ENCODE measurements around the gene HBZ. TPM values are rescaled to one million over a fixed set of nuclear protein-coding genes. Genes with fewer than 3 reads are reported as not detected.
"Not testable (repeated sequence)": the region's sequence is repeated elsewhere in the genome, so short reads cannot be mapped to it uniquely, and the experiment has no call there.

The HBZ gene
- total RNA-seq, 1 donor from 2014 or later, result not detected

DNA sequence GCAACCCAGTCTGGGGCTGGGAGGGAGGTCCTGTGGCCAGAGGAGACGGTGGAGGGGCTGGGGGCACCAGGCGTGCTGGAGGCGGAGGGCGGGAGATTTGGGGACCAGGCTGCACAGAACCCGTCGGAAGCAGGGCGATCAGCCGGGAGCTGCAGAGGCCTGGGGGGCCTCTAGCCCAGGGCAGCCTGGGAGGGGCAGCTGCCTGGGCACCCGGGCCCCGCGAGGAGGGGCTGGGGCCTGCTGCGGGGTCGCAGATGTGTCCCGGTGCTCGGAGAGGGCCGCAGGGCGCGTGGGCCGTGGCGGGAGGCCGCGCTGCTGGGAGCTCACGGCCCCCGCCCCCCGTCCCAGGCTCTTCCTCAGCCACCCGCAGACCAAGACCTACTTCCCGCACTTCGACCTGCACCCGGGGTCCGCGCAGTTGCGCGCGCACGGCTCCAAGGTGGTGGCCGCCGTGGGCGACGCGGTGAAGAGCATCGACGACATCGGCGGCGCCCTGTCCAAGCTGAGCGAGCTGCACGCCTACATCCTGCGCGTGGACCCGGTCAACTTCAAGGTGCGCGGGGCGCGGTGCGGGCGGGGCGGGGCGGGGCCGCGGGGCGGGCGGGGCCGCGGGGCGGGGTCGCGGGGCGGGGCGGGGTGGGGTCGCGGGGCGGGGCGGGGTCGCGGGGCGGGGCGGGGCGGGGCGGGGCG, 11.8 kb downstream of the HBZ start:
- not testable (repeated sequence) for DNase-seq (ENCODE audit: low read depth in 2 of 2)

DNA sequence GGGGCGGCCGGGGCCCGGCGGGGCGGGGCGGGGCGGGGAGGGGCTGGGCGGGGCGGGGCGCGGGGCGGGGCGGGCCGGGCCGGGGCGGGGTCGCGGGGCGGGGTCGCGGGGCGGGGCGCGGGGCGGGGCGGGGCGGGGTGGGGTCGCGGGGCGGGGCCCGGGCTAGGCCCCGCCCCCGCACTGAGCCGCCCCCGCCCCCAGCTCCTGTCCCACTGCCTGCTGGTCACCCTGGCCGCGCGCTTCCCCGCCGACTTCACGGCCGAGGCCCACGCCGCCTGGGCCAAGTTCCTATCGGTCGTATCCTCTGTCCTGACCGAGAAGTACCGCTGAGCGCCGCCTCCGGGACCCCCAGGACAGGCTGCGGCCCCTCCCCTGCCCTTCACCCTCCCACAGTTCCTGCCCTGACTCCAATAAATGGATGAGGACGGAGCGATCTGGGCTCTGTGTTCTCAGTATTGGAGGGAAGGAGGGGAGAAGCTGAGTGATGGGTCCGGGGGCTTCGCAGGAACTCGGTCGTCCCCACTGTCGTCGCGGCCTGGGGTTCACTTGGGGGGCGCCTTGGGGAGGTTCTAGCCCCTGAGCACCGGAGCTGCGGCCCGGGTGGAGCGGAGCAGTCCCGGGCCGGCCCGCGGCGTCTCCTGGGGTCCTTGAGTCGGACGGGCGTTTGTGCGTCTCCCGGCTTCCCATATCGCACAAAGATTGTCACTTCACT, 12.5 kb downstream of the HBZ start:
- no peak for DNase-seq (ENCODE audit: low read depth in 2 of 2)

DNA sequence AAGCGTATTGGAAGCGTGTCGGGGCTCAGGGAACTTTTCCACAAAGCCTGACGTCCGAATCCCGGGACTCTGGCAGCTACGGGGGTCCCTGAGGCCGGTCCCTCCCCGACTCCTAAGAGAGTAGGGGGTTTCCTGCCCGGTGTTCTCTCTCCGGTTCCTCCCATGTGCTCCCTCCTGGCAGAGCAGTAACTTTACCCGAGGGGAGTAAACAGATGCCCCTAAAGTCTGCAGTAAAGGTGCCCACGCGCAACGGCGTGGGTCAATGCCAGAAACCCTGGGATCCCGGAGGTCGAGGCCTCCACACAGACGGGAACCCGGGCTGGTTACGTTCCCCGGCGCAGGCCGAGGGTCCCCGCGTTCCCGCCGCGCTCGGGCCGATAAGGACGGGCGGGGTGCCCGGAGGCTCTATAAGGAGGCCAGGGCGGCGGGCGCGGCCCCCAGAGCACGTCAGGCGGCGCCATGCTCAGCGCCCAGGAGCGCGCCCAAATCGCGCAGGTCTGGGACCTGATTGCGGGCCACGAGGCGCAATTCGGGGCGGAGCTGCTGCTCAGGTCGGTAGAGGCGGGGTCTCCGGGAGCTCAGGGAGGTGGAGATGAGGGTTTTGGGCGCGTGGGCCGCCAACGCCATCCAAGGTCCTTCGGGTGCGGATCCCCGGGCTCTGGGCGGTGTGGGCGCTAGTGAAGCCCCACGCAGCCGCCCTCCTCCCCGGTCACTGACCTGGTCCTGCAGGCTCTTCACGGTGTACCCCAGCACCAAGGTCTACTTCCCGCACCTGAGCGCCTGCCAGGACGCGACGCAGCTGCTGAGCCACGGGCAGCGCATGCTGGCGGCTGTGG, 13.3 kb downstream of the HBZ start, which contains the start of gene HBM:
TSS of gene HBM (plus strand) at position 440 of the 836 bp plus-strand sequence. CDS start at position 460, 20 bp downstream.
- DNase-seq (ENCODE audit: low read depth in 2 of 2), result no peak

DNA sequence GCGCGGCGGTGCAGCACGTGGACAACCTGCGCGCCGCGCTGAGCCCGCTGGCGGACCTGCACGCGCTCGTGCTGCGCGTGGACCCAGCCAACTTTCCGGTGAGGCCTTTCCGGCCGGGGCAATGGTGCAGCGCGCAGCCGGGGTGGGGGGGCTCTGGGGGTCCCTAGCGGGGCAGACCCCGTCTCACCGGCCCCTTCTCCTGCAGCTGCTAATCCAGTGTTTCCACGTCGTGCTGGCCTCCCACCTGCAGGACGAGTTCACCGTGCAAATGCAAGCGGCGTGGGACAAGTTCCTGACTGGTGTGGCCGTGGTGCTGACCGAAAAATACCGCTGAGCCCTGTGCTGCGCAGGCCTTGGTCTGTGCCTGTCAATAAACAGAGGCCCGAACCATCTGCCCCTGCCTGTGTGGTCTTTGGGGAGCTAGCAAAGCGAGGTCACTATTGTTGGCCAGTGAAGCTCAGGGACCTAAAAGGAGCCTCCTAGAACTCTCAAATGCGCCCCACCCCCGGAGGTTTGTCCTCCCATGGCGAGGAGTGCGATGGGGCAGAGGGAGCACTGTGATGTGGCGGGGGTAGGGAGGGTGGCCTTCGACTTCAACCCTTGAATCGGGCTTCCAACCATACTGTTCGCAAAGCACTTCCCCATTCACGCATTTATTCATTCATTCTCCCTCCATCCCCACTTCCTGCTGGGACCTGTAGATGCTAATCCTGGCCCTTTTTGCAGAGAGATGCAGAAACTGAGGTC, 14.1 kb downstream of the HBZ start:
- no peak for DNase-seq (ENCODE audit: low read depth in 2 of 2)

DNA sequence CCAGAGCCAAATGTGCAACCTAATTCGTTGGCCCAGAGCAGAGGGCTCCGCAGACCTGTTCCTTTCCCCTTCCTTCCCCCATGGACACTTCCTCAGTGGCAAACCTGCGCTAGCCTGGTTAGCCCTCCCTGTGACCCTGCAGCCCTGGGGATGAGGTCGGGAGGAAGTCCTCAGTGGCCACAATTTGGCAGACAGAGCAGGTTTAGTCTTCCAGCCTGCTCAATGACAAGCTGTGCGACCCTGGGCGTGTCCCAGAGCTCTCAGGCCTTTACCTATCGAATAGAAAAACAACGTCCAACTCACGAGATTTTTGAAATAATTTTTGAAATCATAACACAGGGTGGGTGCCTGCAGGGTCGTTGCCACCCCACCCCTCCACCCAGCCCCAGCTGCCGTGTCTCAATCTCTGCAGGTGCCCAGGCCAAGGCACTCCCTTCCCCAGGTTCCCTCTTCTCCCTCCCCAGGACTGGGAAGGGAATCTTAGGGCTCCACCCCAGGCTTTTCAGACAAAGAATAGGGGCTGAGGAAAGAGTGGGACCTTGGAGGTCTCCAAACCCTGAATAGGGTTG, 14.8 kb downstream of the HBZ start:
- no peak for DNase-seq (ENCODE audit: low read depth in 2 of 2)

DNA sequence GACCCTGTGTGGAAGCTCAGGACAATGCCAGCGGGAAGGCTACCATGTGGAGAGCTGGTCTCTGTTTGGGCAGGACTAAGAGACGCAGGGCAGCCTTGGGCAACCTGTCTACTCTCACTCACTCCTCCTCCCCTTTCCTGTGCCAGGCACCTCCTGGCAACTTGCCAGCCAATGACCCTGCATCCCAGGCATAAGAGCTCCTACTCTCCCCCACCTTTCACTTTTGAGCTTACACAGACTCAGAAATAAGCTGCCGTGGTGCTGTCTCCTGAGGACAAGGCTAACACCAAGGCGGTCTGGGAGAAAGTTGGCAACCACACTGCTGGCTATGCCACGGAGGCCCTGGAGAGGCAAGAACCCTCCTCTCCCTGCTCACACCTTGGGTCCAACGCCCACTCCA, 16.0 kb downstream of the HBZ start:
- DNase-seq (ENCODE audit: low read depth in 2 of 2), result no peak

DNA sequence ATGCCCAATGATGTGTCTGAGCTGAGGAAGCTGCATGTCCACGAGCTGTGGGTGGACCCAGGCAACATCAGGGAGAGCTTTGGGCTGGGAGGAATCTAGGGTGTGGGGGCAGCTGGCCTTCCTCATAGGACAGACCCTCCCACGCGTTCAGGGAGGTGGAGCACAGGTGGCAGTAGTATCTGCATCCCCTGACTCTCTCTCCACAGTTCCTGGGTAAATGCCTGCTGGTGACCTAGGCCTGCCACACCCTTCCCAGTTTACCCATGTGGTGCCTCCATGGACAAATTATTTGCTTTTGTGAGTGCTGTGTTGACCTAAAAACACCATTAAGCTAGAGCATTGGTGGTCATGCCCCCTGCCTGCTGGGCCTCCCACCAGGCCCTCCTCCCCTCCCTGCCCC, 16.6 kb downstream of the HBZ start:
- no peak for DNase-seq (ENCODE audit: low read depth in 2 of 2)

DNA sequence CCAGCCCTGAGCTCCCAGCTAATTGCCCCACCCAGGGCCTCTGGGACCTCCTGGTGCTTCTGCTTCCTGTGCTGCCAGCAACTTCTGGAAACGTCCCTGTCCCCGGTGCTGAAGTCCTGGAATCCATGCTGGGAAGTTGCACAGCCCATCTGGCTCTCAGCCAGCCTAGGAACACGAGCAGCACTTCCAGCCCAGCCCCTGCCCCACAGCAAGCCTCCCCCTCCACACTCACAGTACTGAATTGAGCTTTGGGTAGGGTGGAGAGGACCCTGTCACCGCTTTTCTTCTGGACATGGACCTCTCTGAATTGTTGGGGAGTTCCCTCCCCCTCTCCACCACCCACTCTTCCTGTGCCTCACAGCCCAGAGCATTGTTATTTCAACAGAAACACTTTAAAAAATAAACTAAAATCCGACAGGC, 17.7 kb downstream of the HBZ start:
- peak; percentile 20 to 47 for DNase-seq (ENCODE audit: low read depth in 2 of 2)

DNA sequence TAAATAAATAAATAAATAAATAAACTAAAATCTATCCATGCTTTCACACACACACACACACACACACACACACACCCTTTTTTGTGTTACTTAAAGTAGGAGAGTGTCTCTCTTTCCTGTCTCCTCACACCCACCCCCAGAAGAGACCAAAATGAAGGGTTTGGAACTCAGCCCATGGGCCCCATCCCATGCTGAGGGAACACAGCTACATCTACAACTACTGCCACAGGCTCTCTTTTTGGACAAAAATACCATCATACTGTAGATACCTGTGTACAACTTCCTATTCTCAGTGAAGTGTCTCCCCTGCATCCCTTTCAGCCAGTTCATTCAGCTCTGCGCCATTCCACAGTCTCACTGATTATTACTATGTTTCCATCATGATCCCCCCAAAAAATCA, 18.3 kb downstream of the HBZ start:
- DNase-seq (ENCODE audit: low read depth in 2 of 2), result no peak

DNA sequence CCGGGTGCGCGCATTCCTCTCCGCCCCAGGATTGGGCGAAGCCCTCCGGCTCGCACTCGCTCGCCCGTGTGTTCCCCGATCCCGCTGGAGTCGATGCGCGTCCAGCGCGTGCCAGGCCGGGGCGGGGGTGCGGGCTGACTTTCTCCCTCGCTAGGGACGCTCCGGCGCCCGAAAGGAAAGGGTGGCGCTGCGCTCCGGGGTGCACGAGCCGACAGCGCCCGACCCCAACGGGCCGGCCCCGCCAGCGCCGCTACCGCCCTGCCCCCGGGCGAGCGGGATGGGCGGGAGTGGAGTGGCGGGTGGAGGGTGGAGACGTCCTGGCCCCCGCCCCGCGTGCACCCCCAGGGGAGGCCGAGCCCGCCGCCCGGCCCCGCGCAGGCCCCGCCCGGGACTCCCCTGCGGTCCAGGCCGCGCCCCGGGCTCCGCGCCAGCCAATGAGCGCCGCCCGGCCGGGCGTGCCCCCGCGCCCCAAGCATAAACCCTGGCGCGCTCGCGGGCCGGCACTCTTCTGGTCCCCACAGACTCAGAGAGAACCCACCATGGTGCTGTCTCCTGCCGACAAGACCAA, 20.0 kb downstream of the HBZ start, which contains the start of gene HBA2:
TSS of gene HBA2 (plus strand) at position 503 of the 568 bp plus-strand sequence. CDS start at position 540, 37 bp downstream.
- DNase-seq (ENCODE audit: low read depth in 2 of 2), result not testable (repeated sequence)

DNA sequence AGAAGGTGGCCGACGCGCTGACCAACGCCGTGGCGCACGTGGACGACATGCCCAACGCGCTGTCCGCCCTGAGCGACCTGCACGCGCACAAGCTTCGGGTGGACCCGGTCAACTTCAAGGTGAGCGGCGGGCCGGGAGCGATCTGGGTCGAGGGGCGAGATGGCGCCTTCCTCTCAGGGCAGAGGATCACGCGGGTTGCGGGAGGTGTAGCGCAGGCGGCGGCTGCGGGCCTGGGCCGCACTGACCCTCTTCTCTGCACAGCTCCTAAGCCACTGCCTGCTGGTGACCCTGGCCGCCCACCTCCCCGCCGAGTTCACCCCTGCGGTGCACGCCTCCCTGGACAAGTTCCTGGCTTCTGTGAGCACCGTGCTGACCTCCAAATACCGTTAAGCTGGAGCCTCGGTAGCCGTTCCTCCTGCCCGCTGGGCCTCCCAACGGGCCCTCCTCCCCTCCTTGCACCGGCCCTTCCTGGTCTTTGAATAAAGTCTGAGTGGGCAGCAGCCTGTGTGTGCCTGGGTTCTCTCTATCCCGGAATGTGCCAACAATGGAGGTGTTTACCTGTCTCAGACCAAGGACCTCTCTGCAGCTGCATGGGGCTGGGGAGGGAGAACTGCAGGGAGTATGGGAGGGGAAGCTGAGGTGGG, 20.9 kb downstream of the HBZ start:
- DNase-seq (ENCODE audit: low read depth in 2 of 2), result not testable (repeated sequence)

DNA sequence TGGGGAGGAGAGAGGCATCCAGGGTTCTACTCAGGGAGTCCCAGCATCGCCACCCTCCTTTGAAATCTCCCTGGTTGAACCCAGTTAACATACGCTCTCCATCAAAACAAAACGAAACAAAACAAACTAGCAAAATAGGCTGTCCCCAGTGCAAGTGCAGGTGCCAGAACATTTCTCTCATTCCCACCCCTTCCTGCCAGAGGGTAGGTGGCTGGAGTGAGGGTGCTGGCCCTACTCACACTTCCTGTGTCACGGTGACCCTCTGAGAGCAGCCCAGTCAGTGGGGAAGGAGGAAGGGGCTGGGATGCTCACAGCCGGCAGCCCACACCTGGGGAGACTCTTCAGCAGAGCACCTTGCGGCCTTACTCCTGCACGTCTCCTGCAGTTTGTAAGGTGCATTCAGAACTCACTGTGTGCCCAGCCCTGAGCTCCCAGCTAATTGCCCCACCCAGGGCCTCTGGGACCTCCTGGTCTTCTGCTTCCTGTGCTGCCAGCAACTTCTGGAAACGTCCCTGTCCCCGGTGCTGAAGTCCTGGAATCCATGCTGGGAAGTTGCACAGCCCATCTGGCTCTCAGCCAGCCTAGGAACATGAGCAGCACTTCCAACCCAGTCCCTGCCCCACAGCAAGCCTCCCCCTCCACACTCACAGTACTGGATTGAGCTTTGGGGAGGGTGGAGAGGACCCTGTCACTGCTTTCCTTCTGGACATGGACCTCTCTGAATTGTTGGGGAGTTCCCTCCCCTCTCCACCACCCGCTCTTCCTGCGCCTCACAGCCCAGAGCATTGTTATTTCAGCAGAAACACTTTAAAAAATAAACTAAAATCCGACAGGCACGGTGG, 21.7 kb downstream of the HBZ start:
- DNase-seq (ENCODE audit: low read depth in 2 of 2), result peak; percentile 16 to 51

DNA sequence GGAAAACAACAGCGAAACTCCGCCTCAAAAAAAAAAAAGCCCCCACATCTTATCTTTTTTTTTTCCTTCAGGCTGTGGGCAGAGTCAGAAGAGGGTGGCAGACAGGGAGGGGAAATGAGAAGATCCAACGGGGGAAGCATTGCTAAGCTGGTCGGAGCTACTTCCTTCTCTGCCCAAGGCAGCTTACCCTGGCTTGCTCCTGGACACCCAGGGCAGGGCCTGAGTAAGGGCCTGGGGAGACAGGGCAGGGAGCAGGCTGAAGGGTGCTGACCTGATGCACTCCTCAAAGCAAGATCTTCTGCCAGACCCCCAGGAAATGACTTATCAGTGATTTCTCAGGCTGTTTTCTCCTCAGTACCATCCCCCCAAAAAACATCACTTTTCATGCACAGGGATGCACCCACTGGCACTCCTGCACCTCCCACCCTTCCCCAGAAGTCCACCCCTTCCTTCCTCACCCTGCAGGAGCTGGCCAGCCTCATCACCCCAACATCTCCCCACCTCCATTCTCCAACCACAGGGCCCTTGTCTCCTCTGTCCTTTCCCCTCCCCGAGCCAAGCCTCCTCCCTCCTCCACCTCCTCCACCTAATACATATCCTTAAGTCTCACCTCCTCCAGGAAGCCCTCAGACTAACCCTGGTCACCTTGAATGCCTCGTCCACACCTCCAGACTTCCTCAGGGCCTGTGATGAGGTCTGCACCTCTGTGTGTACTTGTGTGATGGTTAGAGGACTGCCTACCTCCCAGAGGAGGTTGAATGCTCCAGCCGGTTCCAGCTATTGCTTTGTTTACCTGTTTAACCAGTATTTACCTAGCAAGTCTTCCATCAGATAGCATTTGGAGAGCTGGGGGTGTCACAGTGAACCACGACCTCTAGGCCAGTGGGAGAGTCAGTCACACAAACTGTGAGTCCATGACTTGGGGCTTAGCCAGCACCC, 22.8 kb downstream of the HBZ start:
- no peak for DNase-seq (ENCODE audit: low read depth in 2 of 2)

DNA sequence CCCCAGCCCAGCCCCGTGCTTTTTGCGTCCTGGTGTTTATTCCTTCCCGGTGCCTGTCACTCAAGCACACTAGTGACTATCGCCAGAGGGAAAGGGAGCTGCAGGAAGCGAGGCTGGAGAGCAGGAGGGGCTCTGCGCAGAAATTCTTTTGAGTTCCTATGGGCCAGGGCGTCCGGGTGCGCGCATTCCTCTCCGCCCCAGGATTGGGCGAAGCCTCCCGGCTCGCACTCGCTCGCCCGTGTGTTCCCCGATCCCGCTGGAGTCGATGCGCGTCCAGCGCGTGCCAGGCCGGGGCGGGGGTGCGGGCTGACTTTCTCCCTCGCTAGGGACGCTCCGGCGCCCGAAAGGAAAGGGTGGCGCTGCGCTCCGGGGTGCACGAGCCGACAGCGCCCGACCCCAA, 23.6 kb downstream of the HBZ start:
- DNase-seq (ENCODE audit: low read depth in 2 of 2), result not testable (repeated sequence)

DNA sequence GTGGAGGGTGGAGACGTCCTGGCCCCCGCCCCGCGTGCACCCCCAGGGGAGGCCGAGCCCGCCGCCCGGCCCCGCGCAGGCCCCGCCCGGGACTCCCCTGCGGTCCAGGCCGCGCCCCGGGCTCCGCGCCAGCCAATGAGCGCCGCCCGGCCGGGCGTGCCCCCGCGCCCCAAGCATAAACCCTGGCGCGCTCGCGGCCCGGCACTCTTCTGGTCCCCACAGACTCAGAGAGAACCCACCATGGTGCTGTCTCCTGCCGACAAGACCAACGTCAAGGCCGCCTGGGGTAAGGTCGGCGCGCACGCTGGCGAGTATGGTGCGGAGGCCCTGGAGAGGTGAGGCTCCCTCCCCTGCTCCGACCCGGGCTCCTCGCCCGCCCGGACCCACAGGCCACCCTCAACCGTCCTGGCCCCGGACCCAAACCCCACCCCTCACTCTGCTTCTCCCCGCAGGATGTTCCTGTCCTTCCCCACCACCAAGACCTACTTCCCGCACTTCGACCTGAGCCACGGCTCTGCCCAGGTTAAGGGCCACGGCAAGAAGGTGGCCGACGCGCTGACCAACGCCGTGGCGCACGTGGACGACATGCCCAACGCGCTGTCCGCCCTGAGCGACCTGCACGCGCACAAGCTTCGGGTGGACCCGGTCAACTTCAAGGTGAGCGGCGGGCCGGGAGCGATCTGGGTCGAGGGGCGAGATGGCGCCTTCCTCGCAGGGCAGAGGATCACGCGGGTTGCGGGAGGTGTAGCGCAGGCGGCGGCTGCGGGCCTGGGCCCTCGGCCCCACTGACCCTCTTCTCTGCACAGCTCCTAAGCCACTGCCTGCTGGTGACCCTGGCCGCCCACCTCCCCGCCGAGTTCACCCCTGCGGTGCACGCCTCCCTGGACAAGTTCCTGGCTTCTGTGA, 24.3 kb downstream of the HBZ start, which contains the start of gene HBA1:
TSS of gene HBA1 (plus strand) at position 204 of the 906 bp plus-strand sequence. CDS start at position 241, 37 bp downstream.
- DNase-seq (ENCODE audit: low read depth in 2 of 2), result not testable (repeated sequence)

DNA sequence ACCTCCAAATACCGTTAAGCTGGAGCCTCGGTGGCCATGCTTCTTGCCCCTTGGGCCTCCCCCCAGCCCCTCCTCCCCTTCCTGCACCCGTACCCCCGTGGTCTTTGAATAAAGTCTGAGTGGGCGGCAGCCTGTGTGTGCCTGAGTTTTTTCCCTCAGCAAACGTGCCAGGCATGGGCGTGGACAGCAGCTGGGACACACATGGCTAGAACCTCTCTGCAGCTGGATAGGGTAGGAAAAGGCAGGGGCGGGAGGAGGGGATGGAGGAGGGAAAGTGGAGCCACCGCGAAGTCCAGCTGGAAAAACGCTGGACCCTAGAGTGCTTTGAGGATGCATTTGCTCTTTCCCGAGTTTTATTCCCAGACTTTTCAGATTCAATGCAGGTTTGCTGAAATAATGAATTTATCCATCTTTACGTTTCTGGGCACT, 25.0 kb downstream of the HBZ start:
- DNase-seq (ENCODE audit: low read depth in 2 of 2), result no peak
